Stimulated activated CD8-positive, alpha-beta memory T cell treated with anti-CD3 and anti-CD28 coated beads, Interleukin-7, amount 100 ng/mL, for 48 hours (primary cell): ENCODE measurements around the gene C5.

ENCODE experiments used
- DNase-seq, 2 donors: peaks; one replicate each; pipeline ENCODE4 v3.0.0-alpha.2; 2020; ENCODE audit warnings: low read depth in 1 of 2; ENCODE audit errors: extremely low read depth in 1 of 2

C5 gene

DNA sequence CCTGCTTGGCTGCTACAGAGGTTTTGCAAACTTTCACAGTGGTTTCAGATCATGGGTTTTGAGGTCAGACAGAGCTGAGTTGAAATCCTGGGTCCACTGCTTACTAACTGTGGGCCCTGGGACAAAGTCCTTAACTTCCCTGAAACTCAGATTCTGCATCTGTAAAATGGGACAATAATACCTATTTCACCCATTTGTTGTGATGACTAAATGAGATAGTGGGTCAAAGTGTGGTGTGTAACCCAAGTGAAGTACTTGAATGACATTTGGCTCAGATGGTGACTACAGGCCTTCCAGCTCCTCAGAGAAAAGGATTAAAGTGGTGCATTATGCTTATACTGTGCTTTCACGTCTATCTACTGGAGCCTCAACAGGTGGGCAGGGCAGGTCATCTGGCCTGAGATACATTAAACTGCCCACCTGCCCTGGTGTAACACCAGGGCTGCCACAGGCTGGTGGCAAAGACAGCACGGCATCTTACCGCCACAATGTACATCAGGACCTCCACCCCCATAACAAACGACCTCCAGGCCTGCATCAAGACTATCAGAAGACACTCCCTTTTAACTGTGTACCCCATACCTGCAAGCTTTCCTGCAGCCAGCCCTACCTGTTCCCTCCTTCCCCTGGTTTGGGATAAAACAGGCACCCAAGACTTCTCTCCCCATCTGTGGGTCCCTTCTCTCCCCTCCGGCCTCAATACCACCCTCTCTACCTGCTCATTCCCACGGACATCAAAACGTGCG, 122.6 kb downstream of the C5 start:
- no peak for DNase-seq

- no peak for DNase-seq
These were observed 123.6 kb downstream of the C5 start, which contains the start of gene TRAF1 for GRCh38 chr9:120926397-120926928. TRAF1 (minus strand) TSS chr9:120926796; CDS start chr9:120926075, 721 bp downstream.

- DNase-seq = peak; percentile 72 to 92
These were observed 124.3 kb downstream of the C5 start for GRCh38 chr9:120925535-120926396.

GRCh38 chr9:120924698-120925534, 125.2 kb downstream of the C5 start:
- no peak for DNase-seq

GRCh38 chr9:120923620-120924328, 126.3 kb downstream of the C5 start:
- DNase-seq = no peak

DNA sequence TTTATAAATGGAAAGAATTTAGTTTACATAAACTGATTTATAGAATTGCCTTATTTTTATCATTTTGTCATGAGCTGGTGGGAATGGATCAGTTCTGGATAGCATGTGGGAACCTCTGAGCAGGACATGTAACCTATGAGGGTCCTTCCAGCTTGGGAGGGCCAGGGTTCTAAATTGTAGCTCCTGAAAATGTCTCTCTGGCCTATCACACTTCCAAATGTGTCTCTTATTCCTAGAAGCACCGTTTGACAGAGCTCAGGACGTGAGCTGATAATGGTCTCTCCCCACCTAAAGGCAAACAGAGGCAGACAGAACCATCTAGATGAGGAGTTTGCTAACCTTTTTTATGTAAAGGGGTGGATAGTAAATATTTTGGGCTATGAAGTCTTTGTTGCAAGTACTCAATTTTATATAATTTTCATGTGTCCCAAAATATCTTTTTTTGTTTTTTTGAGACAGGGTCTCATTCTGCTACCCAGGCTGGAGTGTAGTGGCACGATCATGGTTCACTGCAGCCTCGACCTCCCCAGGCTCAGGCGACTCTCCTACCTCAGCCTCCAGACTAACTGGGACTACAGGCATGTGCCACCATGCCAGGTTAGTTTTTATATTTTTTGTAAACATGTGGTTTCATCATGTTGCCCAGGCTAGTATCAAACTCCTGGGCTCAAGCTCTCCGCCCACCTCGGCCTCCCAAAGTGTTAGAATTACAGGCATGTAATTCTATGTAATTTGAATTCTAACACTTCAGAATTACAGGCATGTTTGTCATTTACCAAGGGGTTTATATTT, 127.5 kb downstream of the C5 start:
- no peak for DNase-seq

DNA sequence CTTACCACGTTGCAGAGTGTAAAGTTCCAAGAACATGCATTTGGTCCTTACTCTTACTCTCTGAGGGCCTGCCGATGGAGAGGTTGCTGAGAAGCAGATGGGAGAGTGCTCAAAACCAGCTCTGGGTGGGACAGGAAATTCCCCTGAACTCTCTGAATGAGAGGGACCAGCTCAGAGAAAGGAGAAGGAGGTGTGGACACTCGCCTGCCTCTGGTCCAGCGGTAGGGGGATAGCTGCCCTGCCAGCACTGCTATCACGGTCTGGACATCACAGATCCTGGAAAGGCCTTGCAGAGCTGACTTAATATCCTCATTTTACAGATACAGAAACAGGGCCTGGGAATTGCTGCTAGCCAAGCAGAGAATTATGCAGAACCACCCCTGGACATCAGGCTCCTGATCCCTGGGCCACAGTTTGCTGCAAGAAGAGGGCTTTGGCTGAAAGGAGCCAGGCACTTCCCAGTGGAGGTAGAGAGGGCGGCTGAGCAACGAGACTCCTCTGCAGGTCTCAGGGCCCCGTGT, 128.4 kb downstream of the C5 start:
- DNase-seq = no peak

GRCh38 chr9:120920806-120921178, 129.3 kb downstream of the C5 start:
- peak in 1 of 2 donors; percentile 61 for DNase-seq

DNA sequence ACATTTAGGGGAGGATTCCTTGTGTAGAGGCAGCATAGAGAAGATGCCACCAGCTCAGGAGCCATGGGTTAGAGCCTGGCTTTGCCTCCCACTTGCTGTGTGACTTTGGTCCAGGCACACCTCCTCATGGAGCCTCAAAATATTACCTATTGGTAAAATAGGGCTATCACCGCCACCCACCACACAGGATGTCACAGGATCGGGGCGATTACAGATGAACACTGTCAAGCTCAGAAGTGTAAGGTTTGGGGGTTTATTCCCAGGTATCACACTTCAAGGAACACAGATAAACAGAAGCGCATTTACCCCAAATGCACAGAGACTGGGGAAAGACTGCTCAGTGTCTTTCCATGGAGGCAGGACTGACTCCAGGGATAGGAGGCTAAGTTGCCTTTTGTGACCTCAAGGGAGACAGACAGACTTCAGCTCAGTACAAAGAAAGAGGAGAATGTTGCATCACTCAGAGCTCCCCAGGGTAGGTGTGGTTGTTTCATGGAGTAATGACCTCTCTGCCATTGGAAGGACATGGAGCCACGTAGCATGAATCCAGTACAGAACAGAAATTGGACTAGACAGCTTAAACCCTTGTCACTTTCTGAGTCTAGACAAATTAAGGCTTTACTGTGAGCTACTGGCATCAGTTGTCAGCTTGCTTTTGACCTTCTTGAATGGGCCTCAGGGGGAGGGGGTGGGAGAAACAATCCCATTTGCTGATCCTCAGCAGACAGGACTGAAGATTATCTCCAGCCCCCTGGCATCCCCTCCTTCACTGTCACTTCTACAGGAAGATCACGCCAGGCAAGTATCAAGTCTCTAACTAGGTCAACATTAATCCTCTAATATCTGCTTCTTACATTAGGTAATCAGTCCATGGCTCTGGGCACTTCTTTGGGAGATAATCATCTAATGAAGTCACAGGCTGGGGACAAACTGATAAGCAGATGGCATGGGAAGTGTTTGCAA, 130.0 kb downstream of the C5 start:
- no peak for DNase-seq

GRCh38 chr9:120918931-120919842, 130.9 kb downstream of the C5 start:
- DNase-seq = no peak

GRCh38 chr9:120917929-120918762, 131.9 kb downstream of the C5 start:
- DNase-seq = no peak

DNA sequence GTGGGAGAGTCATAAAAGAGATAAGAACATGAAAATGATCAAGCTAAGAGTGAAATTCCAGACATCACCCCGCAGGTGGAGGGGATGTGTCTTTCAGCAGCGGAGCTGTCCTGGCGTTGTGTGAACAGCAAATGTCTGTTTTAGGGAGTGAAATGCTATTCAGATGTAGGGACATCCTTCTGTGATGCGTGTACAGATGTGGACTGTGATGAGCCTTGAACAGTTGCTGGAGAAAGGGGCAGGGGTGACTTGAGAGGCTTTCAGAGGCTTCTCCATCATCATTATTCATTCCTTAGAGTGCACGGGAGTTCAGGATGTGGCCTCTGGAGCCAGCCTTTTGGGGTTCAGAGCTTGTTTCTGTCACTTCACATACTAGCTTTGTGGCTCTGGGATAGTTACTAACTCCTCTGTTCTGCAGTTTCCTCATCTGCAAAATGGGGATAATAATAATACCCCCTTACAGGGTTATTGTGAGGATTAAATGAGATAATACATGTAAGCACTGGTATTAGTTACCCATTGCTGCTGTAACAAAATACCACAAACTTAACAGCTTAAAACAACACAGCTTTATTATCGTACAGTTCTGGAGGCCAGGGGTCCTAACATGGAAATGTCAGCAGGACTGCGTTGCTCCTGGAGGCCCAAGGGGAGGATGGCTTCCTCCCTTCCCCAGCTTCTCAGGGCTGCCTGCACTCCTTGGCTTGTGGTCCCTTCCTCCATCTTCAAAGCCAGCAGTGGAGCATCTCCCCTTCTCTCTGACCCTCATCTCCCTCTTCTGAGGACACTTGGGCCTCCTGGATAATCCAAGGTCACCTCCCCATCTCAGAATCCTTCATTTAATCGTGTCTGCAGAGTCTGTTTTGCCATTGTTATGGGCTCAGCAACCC, 132.8 kb downstream of the C5 start:
- DNase-seq = no peak

GRCh38 chr9:120916588-120916987, 133.5 kb downstream of the C5 start:
- no peak for DNase-seq

DNA sequence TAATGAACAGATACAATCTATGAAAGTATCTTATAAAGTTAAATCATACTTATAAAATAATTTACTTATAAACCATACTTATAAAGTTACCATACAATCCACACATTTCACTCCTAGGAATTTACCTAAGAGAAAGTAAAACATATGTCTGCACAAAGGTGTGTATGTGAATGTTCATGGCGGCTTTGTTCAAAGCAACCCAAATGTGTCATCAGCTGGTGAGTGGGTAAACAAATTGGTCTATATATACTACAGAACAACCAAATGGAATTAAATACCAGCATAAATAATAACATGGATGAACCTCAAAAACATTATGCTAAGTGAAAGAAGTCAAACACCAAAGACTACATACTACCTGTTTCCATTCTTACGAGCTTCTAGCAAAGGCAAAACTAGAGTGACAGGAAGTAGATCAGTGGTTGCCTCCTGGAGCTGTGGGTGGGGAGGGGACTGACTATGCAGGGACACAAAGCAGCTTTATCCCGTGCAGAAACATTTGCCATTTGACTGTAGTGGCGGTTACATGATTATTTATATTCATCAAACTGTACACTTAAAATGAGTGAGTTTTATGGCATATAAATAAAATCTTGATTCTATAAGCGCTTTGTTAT, 134.1 kb downstream of the C5 start:
- DNase-seq = no peak

DNA sequence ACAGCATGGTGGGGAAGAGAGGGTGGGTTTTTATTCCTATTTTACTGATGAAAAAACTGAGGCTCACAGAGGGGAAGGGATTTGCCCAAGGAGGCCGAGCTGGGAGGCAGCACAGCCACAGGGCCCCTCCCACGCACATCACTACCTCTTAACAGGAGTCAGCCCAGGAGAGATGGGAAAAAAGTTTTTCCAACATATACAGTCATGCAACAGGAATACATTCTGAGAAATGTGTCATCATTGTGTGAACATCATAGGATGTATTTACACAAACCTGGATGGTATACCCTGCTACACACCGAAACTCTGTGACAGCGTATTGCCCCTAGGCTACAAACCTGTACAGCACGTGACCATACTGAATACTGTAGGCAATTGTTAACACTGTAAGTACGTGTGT, 135.1 kb downstream of the C5 start:
- no peak for DNase-seq
